ENCODE results near the gene ATP6V0A1.

Gene ATP6V0A1

GRCh38 chr17:42562388-42563142 lies 103.9 kb downstream of the ATP6V0A1 start:
- DNase-seq (ENCODE audit: low read depth) = no peak

GRCh38 chr17:42563143-42563509 lies 104.4 kb downstream of the ATP6V0A1 start:
- DNase-seq (ENCODE audit: low read depth) = no peak

GRCh38 chr17:42563543-42563942 lies 104.9 kb downstream of the ATP6V0A1 start:
- no peak for DNase-seq (ENCODE audit: low read depth)

- no peak for DNase-seq (ENCODE audit: low read depth)
Measured at GRCh38 chr17:42563950-42564349, 105.3 kb downstream of the ATP6V0A1 start.

- no peak for DNase-seq (ENCODE audit: low read depth)
Measured at GRCh38 chr17:42564815-42565522, 106.3 kb downstream of the ATP6V0A1 start.

GRCh38 chr17:42565523-42566214 lies 107.0 kb downstream of the ATP6V0A1 start:
- no peak for DNase-seq (ENCODE audit: low read depth)

GRCh38 chr17:42566215-42566882 lies 107.7 kb downstream of the ATP6V0A1 start:
- no peak for DNase-seq (ENCODE audit: low read depth)

GRCh38 chr17:42566883-42567573 lies 108.3 kb downstream of the ATP6V0A1 start, which contains the start of gene MLX:
MLX (plus strand) TSS chr17:42567100; CDS start chr17:42567125, 25 bp downstream.
- DNase-seq (ENCODE audit: low read depth) = peak; percentile 88

GRCh38 chr17:42568341-42569111 lies 109.8 kb downstream of the ATP6V0A1 start:
- DNase-seq (ENCODE audit: low read depth) = no peak

GRCh38 chr17:42571435-42572225 lies 113.0 kb downstream of the ATP6V0A1 start:
- no peak for DNase-seq (ENCODE audit: low read depth)

Data from fibroblast of the conjunctiva (primary cell).